ENCODE measurements around the gene PRDM16. TPM values are rescaled to one million over a fixed set of nuclear protein-coding genes. Genes with fewer than 3 reads are reported as not detected.

PRDM16 gene
- total and polyA plus RNA-seq, 4 donors: 0.05 to 0.67 (median 0.19) TPM

- Histone ChIP-seq H3K9me3 (ENCODE audit: control insufficient read depth in 4 of 4, low read length in 3 of 4) (no peaks in the 10 kb centered on the region), H3K27ac (ENCODE audit: low read depth in 1 of 2, low read length in 2 of 2) (no peak overlapping the region), H3K36me3 (ENCODE audit: control insufficient read depth in 4 of 4, insufficient read depth in 3 of 4, low read depth in 1 of 4, low read length in 3 of 4) (no peaks in the 10 kb centered on the region), H3K4me3 (ENCODE audit: low read depth in 1 of 3, low read length in 3 of 3) (no peak overlapping the region), H3K4me1 (ENCODE audit: control insufficient read depth in 4 of 4, insufficient read depth in 4 of 4, low read length in 3 of 4) (no peaks in the 10 kb centered on the region), H3K27me3 (ENCODE audit: control insufficient read depth in 4 of 4, insufficient read depth in 4 of 4, low read length in 3 of 4) (no peaks in the 10 kb centered on the region), H3K9ac (ENCODE audit: low read depth in 1 of 2, low read length in 2 of 2) (no peak overlapping the region)
- WGBS: 82% methylated on average over 11 of the region's 11 CpGs
- no peak for DNase-seq (ENCODE audit: low spot score)
- TF ChIP-seq SP1 (IDR thresholded peaks at IDR 0.05): no peak
- no peak for TF ChIP-seq YY1 (IDR thresholded peaks at IDR 0.05)
- TF ChIP-seq FOXA1 (IDR thresholded peaks at IDR 0.05): no peak
- TF ChIP-seq FOXA2 (IDR thresholded peaks at IDR 0.05): no peak
- TF ChIP-seq JUND (IDR thresholded peaks at IDR 0.05): no peak
- no peak for TF ChIP-seq GABPA (IDR thresholded peaks at IDR 0.05 in 1 of 2, conservative IDR thresholded peaks at IDR 0.05 in 1 of 2)
- no peak for TF ChIP-seq NR2F2 (IDR thresholded peaks at IDR 0.05)
- no peak for TF ChIP-seq RXRA (IDR thresholded peaks at IDR 0.05)
- TF ChIP-seq MAX (IDR thresholded peaks at IDR 0.05): no peak
- TF ChIP-seq ATF3 (IDR thresholded peaks at IDR 0.05): no peak
- no peak for TF ChIP-seq REST (IDR thresholded peaks at IDR 0.05)
- TF ChIP-seq HNF4G (IDR thresholded peaks at IDR 0.05): no peak
- no peak for TF ChIP-seq HNF4A (conservative IDR thresholded peaks at IDR 0.05)
Observed at GRCh38 chr1:3193811-3194210, 124.8 kb downstream of the PRDM16 start.

GRCh38 chr1:3194760-3195479 lies 125.9 kb downstream of the PRDM16 start:
- no peak overlapping the region for H3K4me3 ChIP-seq (ENCODE audit: low read depth in 1 of 3, low read length in 3 of 3)
- no peak overlapping the region for H3K9ac ChIP-seq (ENCODE audit: low read depth in 1 of 2, low read length in 2 of 2)
- 92% methylated on average over 38 of the region's 38 CpGs for WGBS
- H3K27me3 ChIP-seq (ENCODE audit: control insufficient read depth in 4 of 4, insufficient read depth in 4 of 4, low read length in 3 of 4): no peaks in the 10 kb centered on the region
- H3K27ac ChIP-seq (ENCODE audit: low read depth in 1 of 2, low read length in 2 of 2): no peak overlapping the region
- H3K36me3 ChIP-seq (ENCODE audit: control insufficient read depth in 4 of 4, insufficient read depth in 3 of 4, low read depth in 1 of 4, low read length in 3 of 4): no peaks in the 10 kb centered on the region
- TF ChIP-seq RAD21 (IDR thresholded peaks at IDR 0.05) (no peak), RXRA (IDR thresholded peaks at IDR 0.05) (no peak), ZBTB33 (IDR thresholded peaks at IDR 0.05) (no peak), GABPA (IDR thresholded peaks at IDR 0.05 in 1 of 2, conservative IDR thresholded peaks at IDR 0.05 in 1 of 2) (no peak), FOXA1 (IDR thresholded peaks at IDR 0.05) (no peak), TAF1 (conservative IDR thresholded peaks at IDR 0.05) (no peak), HNF4G (IDR thresholded peaks at IDR 0.05) (no peak)
- no peaks in the 10 kb centered on the region for H3K9me3 ChIP-seq (ENCODE audit: control insufficient read depth in 4 of 4, low read length in 3 of 4)
- DNase-seq (ENCODE audit: low spot score): no peak
- no peaks in the 10 kb centered on the region for H3K4me1 ChIP-seq (ENCODE audit: control insufficient read depth in 4 of 4, insufficient read depth in 4 of 4, low read length in 3 of 4)
